NT2/D1 (cell line): ENCODE results near the gene KCTD16.

Source experiments
- SUZ12 ChIP-seq: IDR thresholded peaks from 2 replicates; pipeline ENCODE4 v1.6.1; 2011; ENCODE audit not compliant: insufficient read length, insufficient read depth; ENCODE audit errors: extremely low read depth
- YY1 ChIP-seq: IDR thresholded peaks from 2 replicates; pipeline ENCODE4 v1.6.1; 2011; ENCODE audit not compliant: insufficient read length, insufficient read depth
- ZNF274 ChIP-seq: IDR thresholded peaks from 2 replicates; pipeline ENCODE4 v1.6.1; 2011; ENCODE audit warnings: mild to moderate bottlenecking, low read depth, low read length

DNA sequence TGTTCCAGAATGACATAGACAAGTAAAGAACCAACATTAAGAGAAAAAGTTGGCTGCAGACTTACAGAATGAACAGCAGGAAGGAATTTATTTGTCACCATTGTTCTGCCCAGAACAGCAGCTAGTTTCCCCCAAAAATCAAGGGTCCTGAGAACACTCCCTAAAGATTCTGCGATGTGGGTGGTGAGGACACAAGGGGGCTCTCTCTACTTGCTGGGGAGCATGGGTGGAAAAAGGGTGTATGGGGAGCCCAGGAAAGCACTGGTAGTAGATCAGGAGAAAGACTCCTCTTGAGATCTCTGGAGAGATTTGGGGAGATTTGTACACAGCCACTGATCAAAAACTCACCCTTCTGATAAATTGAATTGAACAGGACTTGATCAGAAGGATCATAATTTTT, 316.5 kb downstream of the KCTD16 start:
- TF ChIP-seq SUZ12, result no peak
- TF ChIP-seq YY1, result no peak
- TF ChIP-seq ZNF274, result no peak
